GM12878 (cell line): Measurements from ENCODE around the gene ESR2. TPM values are rescaled to one million over a fixed set of nuclear protein-coding genes. Genes with fewer than 3 reads are reported as not detected.
A peak's percentile ranks its signal among the peaks of the same experiment; 100 is the strongest.

Source experiments
- BACH1 ChIP-seq: fragments of 450-650 bp; IDR thresholded peaks from 2 replicates; pipeline ENCODE4 v1.6.1; 2017; ENCODE audit warnings: mild to moderate bottlenecking, borderline replicate concordance
- CBFB ChIP-seq: IDR thresholded peaks from 2 replicates; pipeline ENCODE4 v1.6.1; 2016; ENCODE audit warnings: antibody characterized with exemption, low read depth
- CBX5 ChIP-seq: sonication (generic); IDR thresholded peaks from 2 replicates; pipeline ENCODE4 v1.6.1; 2016; ENCODE audit warnings: low read depth, moderate library complexity, mild to moderate bottlenecking, inconsistent platforms
- CEBPB ChIP-seq, 2 experiments: fragments of 150-350 bp in 1 of 2; IDR thresholded peaks; 2 replicates each; pipeline ENCODE4 v1.6.1; 2012 to 2014; ENCODE audit warnings: low read depth in 2 of 2, low read length in 2 of 2, borderline replicate concordance in 1 of 2, inconsistent platforms in 1 of 2
- EP300 ChIP-seq, 2 experiments: fragments of 150-350 bp in 1 of 2; IDR thresholded peaks; 2 replicates each; pipeline ENCODE4 v1.6.1; 2011 to 2012; ENCODE audit warnings: low read depth in 2 of 2, low read length in 2 of 2, borderline replicate concordance in 1 of 2, improper control_type of control experiment in 1 of 2, inconsistent platforms in 1 of 2; ENCODE audit not compliant: control insufficient read depth in 1 of 2
- HCFC1 ChIP-seq: fragments of 150-350 bp; IDR thresholded peaks from 2 replicates; pipeline ENCODE4 v1.6.1; 2014; ENCODE audit warnings: low read length
- HDAC6 ChIP-seq: fragments of 200-600 bp; sonication (generic); IDR thresholded peaks from one replicate; pipeline ENCODE4 v1.8.0; 2017; ENCODE audit warnings: antibody characterized with exemption; ENCODE audit not compliant: unreplicated experiment
- IKZF1 ChIP-seq: fragments of 450-650 bp; conservative IDR thresholded peaks from 2 replicates; pipeline ENCODE4 v1.6.1; 2017; ENCODE audit warnings: antibody characterized with exemption, mild to moderate bottlenecking
- IKZF2 ChIP-seq, 2 experiments: fragments of 450-650 bp; IDR thresholded peaks; 2 replicates each; pipeline ENCODE4 v1.6.1; 2017; ENCODE audit warnings: mild to moderate bottlenecking in 2 of 2, moderate library complexity in 2 of 2
- JUND ChIP-seq: IDR thresholded peaks from 2 replicates; pipeline ENCODE4 v1.6.1; 2012; ENCODE audit warnings: low read depth, mild to moderate bottlenecking, low read length, improper control_type of control experiment, moderate library complexity
- KAT2A ChIP-seq: conservative IDR thresholded peaks from 2 replicates; pipeline ENCODE4 v1.6.1; 2011; ENCODE audit warnings: low read depth, low read length; ENCODE audit not compliant: control insufficient read depth
- NKRF ChIP-seq: fragments of 450-650 bp; conservative IDR thresholded peaks from 2 replicates; pipeline ENCODE4 v1.6.1; 2017; ENCODE audit warnings: mild to moderate bottlenecking, moderate library complexity
- PAX8 ChIP-seq: fragments of 450-650 bp; IDR thresholded peaks from 2 replicates; pipeline ENCODE4 v1.6.1; 2017; ENCODE audit warnings: mild to moderate bottlenecking, moderate library complexity
- POLR2AphosphoS5 ChIP-seq: IDR thresholded peaks from 2 replicates; pipeline ENCODE4 v1.6.1; 2011; ENCODE audit warnings: mild to moderate bottlenecking, low read length, inconsistent platforms
- RBBP5 ChIP-seq: fragments of 200-600 bp; sonication (generic); conservative IDR thresholded peaks from 2 replicates; pipeline ENCODE4 v1.6.1; 2016
- SMAD1 ChIP-seq: fragments of 450-650 bp; IDR thresholded peaks from 2 replicates; pipeline ENCODE4 v1.6.1; 2018; ENCODE audit warnings: mild to moderate bottlenecking, low read depth; ENCODE audit not compliant: partially characterized antibody
- SMARCA5 ChIP-seq: fragments of 450-650 bp; IDR thresholded peaks from 2 replicates; pipeline ENCODE4 v1.6.1; 2017; ENCODE audit warnings: mild to moderate bottlenecking
- TCF3 ChIP-seq: IDR thresholded peaks from 2 replicates; pipeline ENCODE4 v1.6.1; 2012; ENCODE audit warnings: low read depth, mild to moderate bottlenecking, low read length, borderline replicate concordance; ENCODE audit not compliant: insufficient read depth
- TCF7 ChIP-seq: IDR thresholded peaks from 2 replicates; pipeline ENCODE4 v1.6.1; 2014; ENCODE audit warnings: antibody characterized with exemption, borderline replicate concordance
- polyA plus RNA-seq, 11 experiments: library from polyadenylated mRNA; depleted of rRNA in 4 of 11; unstranded in 6 of 11; stranded (reverse) in 5 of 11; fragments of >200 nt; fragmentation: Nextera tagmentation in 4 of 11; fragmentation: Illumina TruSeq in 1 of 11; extraction: Ambion mirVana in 4 of 11; extraction: Trizol in 1 of 11; gene quantifications; 1 replicate in 1 of 11; 2 replicates in 10 of 11; pipeline versions ENCODE4 v1.2.1 to v1.2.3, GENCODE V29; 2011 to 2016; ENCODE audit warnings: inconsistent platforms in 2 of 11, missing spikeins in 2 of 11, low read depth in 1 of 11
- total RNA-seq, 4 experiments: library from RNA; depleted of rRNA in 3 of 4; stranded (reverse); fragments of >200 nt in 3 of 4; fragmentation: Illumina TruSeq in 1 of 4; extraction: Trizol in 1 of 4; gene quantifications; 2 replicates each; pipeline versions ENCODE4 v1.2.1 to v1.2.3, GENCODE V29; 2013 to 2021
- TF ChIP-seq, protein P1 (sequence below): fragments of 450-650 bp; IDR thresholded peaks from 2 replicates; pipeline ENCODE4 v1.6.1; 2018; ENCODE audit warnings: borderline replicate concordance, mild to moderate bottlenecking; ENCODE audit not compliant: partially characterized antibody
- TF ChIP-seq, protein P2 (sequence below): IDR thresholded peaks from 2 replicates; pipeline ENCODE4 v1.6.1; 2011; ENCODE audit warnings: mild to moderate bottlenecking, low read depth, low read length, moderate library complexity; ENCODE audit not compliant: insufficient replicate concordance

Gene ESR2
- total and polyA plus RNA-seq, 10 of the 15 experiments (the other 5 are each of a cell fraction or from before 2014, with no cell fraction given), result 0.29 to 2.6 (median 0.81) TPM

- TF ChIP-seq, protein P1, sequence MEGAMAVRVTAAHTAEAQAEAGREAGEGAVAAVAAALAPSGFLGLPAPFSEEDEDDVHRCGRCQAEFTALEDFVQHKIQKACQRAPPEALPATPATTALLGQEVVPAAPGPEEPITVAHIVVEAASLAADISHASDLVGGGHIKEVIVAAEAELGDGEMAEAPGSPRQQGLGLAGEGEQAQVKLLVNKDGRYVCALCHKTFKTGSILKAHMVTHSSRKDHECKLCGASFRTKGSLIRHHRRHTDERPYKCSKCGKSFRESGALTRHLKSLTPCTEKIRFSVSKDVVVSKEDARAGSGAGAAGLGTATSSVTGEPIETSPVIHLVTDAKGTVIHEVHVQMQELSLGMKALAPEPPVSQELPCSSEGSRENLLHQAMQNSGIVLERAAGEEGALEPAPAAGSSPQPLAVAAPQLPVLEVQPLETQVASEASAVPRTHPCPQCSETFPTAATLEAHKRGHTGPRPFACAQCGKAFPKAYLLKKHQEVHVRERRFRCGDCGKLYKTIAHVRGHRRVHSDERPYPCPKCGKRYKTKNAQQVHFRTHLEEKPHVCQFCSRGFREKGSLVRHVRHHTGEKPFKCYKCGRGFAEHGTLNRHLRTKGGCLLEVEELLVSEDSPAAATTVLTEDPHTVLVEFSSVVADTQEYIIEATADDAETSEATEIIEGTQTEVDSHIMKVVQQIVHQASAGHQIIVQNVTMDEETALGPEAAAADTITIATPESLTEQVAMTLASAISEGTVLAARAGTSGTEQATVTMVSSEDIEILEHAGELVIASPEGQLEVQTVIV, result no peak
- TF ChIP-seq HCFC1, result no peak; the same call in 1 of the 2 replicates
- TF ChIP-seq RBBP5, result no peak
- no peak for TF ChIP-seq CBFB
- TF ChIP-seq HDAC6, result no peak
- TF ChIP-seq BACH1, result no peak
- no peak for TF ChIP-seq CEBPB (IDR thresholded peaks at IDR 0.05; ENCODE audit: borderline replicate concordance in 1 of 2, low read depth in 2 of 2, low read length in 2 of 2)
- no peak for TF ChIP-seq KAT2A
- no peak for TF ChIP-seq SMAD1
- TF ChIP-seq, protein P2, sequence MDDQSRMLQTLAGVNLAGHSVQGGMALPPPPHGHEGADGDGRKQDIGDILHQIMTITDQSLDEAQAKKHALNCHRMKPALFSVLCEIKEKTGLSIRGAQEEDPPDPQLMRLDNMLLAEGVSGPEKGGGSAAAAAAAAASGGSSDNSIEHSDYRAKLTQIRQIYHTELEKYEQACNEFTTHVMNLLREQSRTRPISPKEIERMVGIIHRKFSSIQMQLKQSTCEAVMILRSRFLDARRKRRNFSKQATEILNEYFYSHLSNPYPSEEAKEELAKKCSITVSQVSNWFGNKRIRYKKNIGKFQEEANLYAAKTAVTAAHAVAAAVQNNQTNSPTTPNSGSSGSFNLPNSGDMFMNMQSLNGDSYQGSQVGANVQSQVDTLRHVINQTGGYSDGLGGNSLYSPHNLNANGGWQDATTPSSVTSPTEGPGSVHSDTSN, result peak; percentile 95
- TF ChIP-seq NKRF, result no peak
- TF ChIP-seq JUND, result no peak
- no peak for TF ChIP-seq EP300 (IDR thresholded peaks at IDR 0.05; ENCODE audit: borderline replicate concordance in 1 of 2, control insufficient read depth in 1 of 2, low read depth in 2 of 2, low read length in 2 of 2)
- no peak for TF ChIP-seq TCF3
- TF ChIP-seq IKZF1, result peak; percentile 87
- peak; percentile 45; the same call in 1 of the 2 replicates for TF ChIP-seq SMARCA5
- TF ChIP-seq TCF7, result no peak
- no peak for TF ChIP-seq CBX5
- TF ChIP-seq IKZF2 (IDR thresholded peaks at IDR 0.05), result peak; percentile 84 to 85
- TF ChIP-seq POLR2AphosphoS5, result no peak; the same call in 1 of the 2 replicates
- TF ChIP-seq PAX8, result no peak
These were observed 44.6 kb upstream of the ESR2 start (continued) for GRCh38 chr14:64338616-64339316.
